Breast epithelium (tissue), 4 donors: Measurements from ENCODE around the gene ETV3L. TPM values are rescaled to one million over a fixed set of nuclear protein-coding genes. Genes with fewer than 3 reads are reported as not detected.

Source experiments
- DNase-seq, 2 donors: peaks; one replicate each; pipeline ENCODE4 v3.0.0-alpha.2; 2019; ENCODE audit warnings: low spot score in 2 of 2
- H3K27ac ChIP-seq, 2 donors: fragments of 200-600 bp; sonication (generic) in 1 of 2; one replicate each; pipeline ENCODE4 v1.5.1; 2016 to 2019; ENCODE audit warnings: mild to moderate bottlenecking in 1 of 2
- H3K27me3 ChIP-seq, 2 donors: fragments of 200-600 bp; sonication (generic) in 1 of 2; one replicate each; pipeline versions ENCODE4 v1.5.1 to v1.6.0; 2017 to 2019; ENCODE audit warnings: control low read depth in 1 of 2, mild to moderate bottlenecking in 1 of 2
- H3K36me3 ChIP-seq: fragments of 200-600 bp; one replicate; pipeline ENCODE4 v1.5.1; 2019
- H3K4me1 ChIP-seq, 2 donors: fragments of 200-600 bp; sonication (generic); one replicate each; pipeline ENCODE4 v1.5.1; 2016 to 2019; ENCODE audit warnings: control low read depth in 1 of 2
- H3K4me3 ChIP-seq, 3 donors: fragments of 200-600 bp; sonication (generic); 1 replicate in 2 of 3; 2 replicates in 1 of 3; pipeline ENCODE4 v1.5.1; 2016 to 2019; ENCODE audit warnings: mild to moderate bottlenecking in 3 of 3, moderate library complexity in 2 of 3
- H3K9me3 ChIP-seq, 2 donors: fragments of 200-600 bp; sonication (generic) in 1 of 2; one replicate each; pipeline ENCODE4 v1.5.1; 2016 to 2019; ENCODE audit warnings: control low read depth in 1 of 2
- CTCF ChIP-seq, 3 donors: fragments of 450-650 bp; IDR thresholded peaks; one replicate each; pipeline ENCODE4 v1.5.1; 2016 to 2017; ENCODE audit warnings: antibody characterized with exemption in 3 of 3, mild to moderate bottlenecking in 3 of 3, moderate library complexity in 3 of 3
- POLR2A ChIP-seq: fragments of 450-650 bp; IDR thresholded peaks from one replicate; pipeline ENCODE4 v1.6.1; 2016; ENCODE audit warnings: antibody characterized with exemption, mild to moderate bottlenecking, moderate library complexity
- POLR2AphosphoS5 ChIP-seq, 3 donors: sonication (generic); formaldehyde crosslinking; IDR thresholded peaks; one replicate each; pipeline ENCODE4 v1.6.1; 2017; ENCODE audit warnings: antibody characterized with exemption in 3 of 3
- intact Hi-C: fragments of 100-400 bp; cut with DNase I; formaldehyde crosslinking; loops from one replicate; pipeline ENCODE4 v1.15.1; 2023; ENCODE audit warnings: low total_unique reads
- total RNA-seq, 3 donors: library from RNA; depleted of rRNA; stranded (reverse); fragments of >200 nt; gene quantifications; one replicate each; pipeline ENCODE4 v1.1.0, GENCODE V29; 2016

Gene ETV3L
- total RNA-seq, 3 donors from 2014 or later = not detected

- Histone ChIP-seq H3K4me3 (no peak overlapping the region), H3K36me3 (no peaks in the 10 kb centered on the region), H3K9me3 (no peaks in the 10 kb centered on the region), H3K27ac (no peak overlapping the region), H3K4me1 (peaks cover 0 to 8% of the 10 kb centered on the region in 2 donors), H3K27me3 (no peaks in the 10 kb centered on the region)
- DNase-seq = no peak
- TF ChIP-seq POLR2A (no peak), POLR2AphosphoS5 (IDR thresholded peaks at IDR 0.05) (no peak), CTCF (IDR thresholded peaks at IDR 0.05) (no peak)
- intact Hi-C loops = no loop called here
Measured at GRCh38 chr1:157085421-157085820, 14.2 kb downstream of the ETV3L start.

- no peak overlapping the region for H3K4me3 ChIP-seq
- DNase-seq = no peak
- no peak overlapping the region for H3K27ac ChIP-seq
- H3K36me3 ChIP-seq = no peaks in the 10 kb centered on the region
- intact Hi-C loops = no loop called here
- H3K9me3 ChIP-seq = no peaks in the 10 kb centered on the region
- H3K4me1 ChIP-seq = peaks cover 0 to 2% of the 10 kb centered on the region in 2 donors
- TF ChIP-seq POLR2A = no peak
- TF ChIP-seq CTCF (IDR thresholded peaks at IDR 0.05) = no peak
- no peaks in the 10 kb centered on the region for H3K27me3 ChIP-seq
Measured at GRCh38 chr1:157084720-157085119, 14.9 kb downstream of the ETV3L start.

GRCh38 chr1:157081707-157082106 lies 17.9 kb downstream of the ETV3L start:
- no peaks in the 10 kb centered on the region for H3K4me1 ChIP-seq
- no peak overlapping the region for H3K4me3 ChIP-seq
- no peak overlapping the region for H3K27ac ChIP-seq
- TF ChIP-seq POLR2A (no peak), CTCF (IDR thresholded peaks at IDR 0.05) (no peak), POLR2AphosphoS5 (IDR thresholded peaks at IDR 0.05) (no peak)
- intact Hi-C loops = no loop called here
- no peaks in the 10 kb centered on the region for H3K36me3 ChIP-seq
- no peaks in the 10 kb centered on the region for H3K9me3 ChIP-seq
- H3K27me3 ChIP-seq = no peaks in the 10 kb centered on the region
- DNase-seq = no peak

- no peak overlapping the region for H3K4me3 ChIP-seq
- TF ChIP-seq POLR2A (no peak), CTCF (IDR thresholded peaks at IDR 0.05) (no peak), POLR2AphosphoS5 (IDR thresholded peaks at IDR 0.05) (no peak)
- intact Hi-C loops = no loop called here
Measured at GRCh38 chr1:157080714-157081113, 18.9 kb downstream of the ETV3L start.

GRCh38 chr1:157077394-157077793 lies 22.2 kb downstream of the ETV3L start:
- H3K9me3 ChIP-seq = no peaks in the 10 kb centered on the region
- no peaks in the 10 kb centered on the region for H3K36me3 ChIP-seq
- H3K27ac ChIP-seq = no peak overlapping the region
- H3K4me3 ChIP-seq = no peak overlapping the region
- H3K4me1 ChIP-seq = no peaks in the 10 kb centered on the region
- intact Hi-C loops = no loop called here
- H3K27me3 ChIP-seq = no peaks in the 10 kb centered on the region
- no peak for TF ChIP-seq CTCF (IDR thresholded peaks at IDR 0.05)
- no peak for TF ChIP-seq POLR2AphosphoS5 (IDR thresholded peaks at IDR 0.05)
- TF ChIP-seq POLR2A = no peak
- no peak for DNase-seq

More at GRCh38 chr1:157080714-157081113, 18.9 kb downstream of the ETV3L start:
- no peaks in the 10 kb centered on the region for H3K36me3 ChIP-seq
- no peak for DNase-seq
- no peak overlapping the region for H3K27ac ChIP-seq
- no peaks in the 10 kb centered on the region for H3K27me3 ChIP-seq
- no peaks in the 10 kb centered on the region for H3K9me3 ChIP-seq
- H3K4me1 ChIP-seq = no peaks in the 10 kb centered on the region
